Measurements from ENCODE around the gene THAP7.

THAP7 gene

DNA sequence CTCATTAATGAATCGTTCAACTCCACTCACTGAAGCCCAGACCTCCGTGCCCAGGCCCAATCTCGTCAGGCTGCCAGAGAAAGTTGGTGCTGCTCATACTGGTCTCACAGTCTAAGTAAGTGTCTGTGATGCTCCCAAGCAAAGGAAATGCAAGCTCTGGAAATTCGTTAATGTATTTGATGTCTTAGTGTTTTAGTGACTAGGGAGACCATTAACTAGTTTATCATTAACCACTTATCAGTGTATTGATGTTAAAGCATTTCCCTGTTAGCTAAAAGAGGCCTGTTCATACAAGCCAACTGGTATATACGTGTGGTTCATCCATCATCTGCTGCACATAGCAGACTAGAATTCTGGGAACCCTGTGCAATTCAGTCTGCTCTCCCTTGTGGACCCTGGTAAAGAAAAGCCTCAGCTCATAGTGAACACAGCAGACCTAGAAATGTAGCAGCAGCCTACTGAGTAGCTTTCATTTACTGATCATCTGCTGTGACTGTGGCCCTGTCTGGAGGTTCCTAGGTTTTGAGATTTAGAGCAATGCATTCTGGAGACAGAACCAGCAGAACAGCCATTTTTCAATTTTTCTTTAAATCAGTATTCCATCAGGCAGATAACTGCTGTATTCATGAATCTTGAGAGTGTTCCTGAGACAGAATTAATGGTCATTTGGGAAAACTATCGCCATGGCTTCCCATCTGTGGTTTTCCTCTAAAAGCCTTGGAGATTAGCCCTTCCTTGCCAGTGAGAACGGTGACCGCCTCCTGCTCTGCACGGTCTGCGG is 50.6 kb downstream of the THAP7 start:
- TF ChIP-seq CTCF (IDR thresholded peaks at IDR 0.05; ENCODE audit: low read depth, low read length, missing control alignments): no peak
- DNase-seq (ENCODE audit: low read depth): no peak
- no peak overlapping the region for H3K4me3 ChIP-seq (ENCODE audit: low read depth, low read length)

DNA sequence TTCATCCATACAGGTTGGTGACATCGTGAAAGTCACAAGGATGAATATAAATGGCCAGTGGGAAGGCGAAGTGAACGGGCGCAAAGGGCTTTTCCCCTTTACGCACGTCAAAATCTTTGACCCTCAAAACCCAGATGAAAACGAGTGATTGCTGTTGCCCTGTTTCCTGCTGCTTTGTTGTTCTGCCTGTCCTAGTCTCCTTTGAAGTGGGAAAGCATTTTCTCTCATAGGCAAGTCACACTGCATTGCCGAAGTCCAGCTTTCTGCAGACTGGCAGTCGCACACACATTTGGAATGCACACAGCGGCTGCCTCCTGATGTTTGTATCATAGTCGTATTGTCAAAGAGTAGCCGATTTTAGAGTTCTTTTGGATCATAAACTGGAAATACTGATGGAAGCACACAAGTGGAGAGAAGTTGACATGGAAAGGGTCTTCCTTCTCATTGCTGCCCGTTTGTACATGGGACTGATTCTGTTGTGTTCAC is 52.2 kb downstream of the THAP7 start:
- no peak for DNase-seq (ENCODE audit: low read depth)
- H3K4me3 ChIP-seq (ENCODE audit: low read depth, low read length): no peak overlapping the region

More for the DNA sequence above, 52.2 kb downstream of the THAP7 start:
- TF ChIP-seq CTCF (IDR thresholded peaks at IDR 0.05; ENCODE audit: low read depth, low read length, missing control alignments): no peak
